ENCODE results near the gene PRKCQ.

GRCh38 chr10:6567203-6567703, 12.8 kb downstream of the PRKCQ start:
- TF ChIP-seq, protein P1, sequence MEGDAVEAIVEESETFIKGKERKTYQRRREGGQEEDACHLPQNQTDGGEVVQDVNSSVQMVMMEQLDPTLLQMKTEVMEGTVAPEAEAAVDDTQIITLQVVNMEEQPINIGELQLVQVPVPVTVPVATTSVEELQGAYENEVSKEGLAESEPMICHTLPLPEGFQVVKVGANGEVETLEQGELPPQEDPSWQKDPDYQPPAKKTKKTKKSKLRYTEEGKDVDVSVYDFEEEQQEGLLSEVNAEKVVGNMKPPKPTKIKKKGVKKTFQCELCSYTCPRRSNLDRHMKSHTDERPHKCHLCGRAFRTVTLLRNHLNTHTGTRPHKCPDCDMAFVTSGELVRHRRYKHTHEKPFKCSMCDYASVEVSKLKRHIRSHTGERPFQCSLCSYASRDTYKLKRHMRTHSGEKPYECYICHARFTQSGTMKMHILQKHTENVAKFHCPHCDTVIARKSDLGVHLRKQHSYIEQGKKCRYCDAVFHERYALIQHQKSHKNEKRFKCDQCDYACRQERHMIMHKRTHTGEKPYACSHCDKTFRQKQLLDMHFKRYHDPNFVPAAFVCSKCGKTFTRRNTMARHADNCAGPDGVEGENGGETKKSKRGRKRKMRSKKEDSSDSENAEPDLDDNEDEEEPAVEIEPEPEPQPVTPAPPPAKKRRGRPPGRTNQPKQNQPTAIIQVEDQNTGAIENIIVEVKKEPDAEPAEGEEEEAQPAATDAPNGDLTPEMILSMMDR (conservative IDR thresholded peaks at IDR 0.05; ENCODE audit: low read depth, low read length), result no peak
- no peak for TF ChIP-seq CEBPB (IDR thresholded peaks at IDR 0.05; ENCODE audit: low read depth, low read length)
